COLO668 (cell line): ENCODE measurements around the gene FHIP1A.
"Not testable (repeated sequence)": the region's sequence is repeated elsewhere in the genome, so short reads cannot be mapped to it uniquely, and the experiment has no call there.

ENCODE experiments used
- DNase-seq: peaks from one replicate; lab custom pipeline; 2025; ENCODE audit not compliant: unreplicated experiment; lab: John Stamatoyannopoulos, UW

Gene FHIP1A

DNA sequence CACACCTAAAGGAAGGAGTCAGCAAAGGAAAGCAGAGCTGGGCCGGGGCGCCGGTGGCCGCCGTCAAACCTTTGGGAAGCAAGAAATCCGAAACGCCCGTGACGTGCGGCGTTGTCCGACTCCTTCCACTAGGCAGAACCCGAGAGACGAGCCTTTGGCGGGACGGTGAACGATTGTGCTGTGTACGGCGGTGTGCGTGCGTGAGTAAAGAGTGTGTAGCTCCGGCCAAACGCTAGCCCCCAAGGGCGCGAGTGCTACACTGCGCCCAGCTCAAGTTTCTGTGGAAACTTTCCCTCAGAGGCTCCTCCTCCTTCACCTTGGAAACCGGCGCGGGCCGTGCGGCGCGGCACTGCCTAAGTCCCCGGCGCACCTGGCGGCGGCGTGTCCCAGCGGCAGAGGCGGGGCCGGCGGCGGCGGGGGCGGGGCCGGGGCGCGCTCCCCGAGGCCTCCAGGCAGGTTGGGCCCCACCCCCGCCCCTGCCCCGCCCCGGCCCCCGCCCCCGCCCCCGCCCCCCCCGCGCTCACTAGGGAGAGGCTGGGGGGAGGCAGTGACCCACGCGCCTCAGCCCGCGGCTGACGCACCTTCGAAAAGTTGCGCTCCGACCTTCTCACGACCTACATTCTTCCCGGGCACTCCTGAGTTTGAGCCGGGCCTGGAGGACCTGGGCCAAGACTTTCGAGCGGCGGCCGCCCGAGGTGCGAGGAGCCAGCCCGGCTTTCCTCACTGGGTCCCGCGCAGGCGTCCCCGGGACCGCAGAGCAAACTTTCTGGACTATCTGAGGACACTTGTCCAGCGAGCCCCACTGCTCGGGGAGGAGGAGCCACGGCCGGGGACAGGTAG lies at the start of gene FHIP1A:
TSS of gene FHIP1A (plus strand) at position 547 of the 840 bp plus-strand sequence. CDS start 157,084 bp downstream, outside the sequence.
- peak; percentile 96 for DNase-seq

DNA sequence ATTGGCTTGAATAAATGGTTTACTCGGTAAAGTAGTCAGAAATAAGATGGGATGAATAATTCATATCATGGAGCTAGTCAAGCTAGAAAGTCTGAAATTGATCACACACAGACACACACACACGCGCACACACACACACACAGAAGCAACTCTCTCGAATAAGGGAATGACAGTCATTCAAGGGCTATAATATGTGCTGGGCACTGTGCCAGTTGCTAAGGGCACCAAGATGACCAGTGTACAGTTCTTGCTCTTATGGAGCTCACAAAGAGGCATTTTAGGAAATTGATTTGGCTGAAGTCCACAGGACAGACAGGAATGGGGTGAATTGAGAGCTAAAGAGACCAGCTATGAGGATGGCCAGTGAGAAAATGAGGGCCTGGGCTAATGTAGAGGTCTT lies 49.4 kb upstream of the FHIP1A start:
- peak; percentile 9 for DNase-seq

DNA sequence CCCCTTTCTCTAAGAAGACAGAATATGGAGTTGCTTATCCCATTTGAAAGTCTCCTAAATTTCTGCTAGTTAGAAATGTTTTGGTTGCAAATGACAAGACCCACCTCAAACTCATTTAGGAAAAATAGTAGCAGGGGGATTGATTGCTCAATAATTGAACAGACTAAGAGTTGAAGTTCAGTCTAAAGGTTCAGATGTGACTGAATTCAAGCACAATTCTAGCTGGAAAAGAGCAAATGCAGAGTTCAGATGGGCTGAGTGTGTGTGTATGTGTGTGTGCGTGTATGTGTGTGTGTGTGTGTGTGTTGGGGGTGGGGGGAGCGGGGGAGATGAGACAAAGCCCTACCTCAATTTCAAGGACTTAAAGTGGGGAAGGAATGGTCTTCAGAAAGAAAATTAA lies 47.9 kb upstream of the FHIP1A start:
- no peak for DNase-seq

DNA sequence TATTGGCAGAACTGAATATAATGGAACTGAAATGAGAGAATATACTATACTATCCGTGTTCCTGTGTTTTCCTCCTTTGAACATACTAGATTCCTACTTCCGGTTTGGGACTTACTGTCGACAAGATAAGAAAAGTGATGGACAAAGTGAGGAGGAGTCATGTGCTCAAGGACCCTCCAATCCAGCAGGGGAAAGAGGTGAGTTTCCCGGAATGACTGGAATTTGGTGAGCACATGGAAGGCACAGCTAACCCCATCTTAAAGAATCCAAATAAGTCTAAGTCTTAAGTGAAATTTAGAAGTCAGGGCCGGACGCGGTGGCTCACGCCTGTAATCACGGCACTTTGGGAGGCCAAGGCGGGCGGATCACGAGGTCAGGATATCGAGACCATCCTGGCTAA lies 47.0 kb upstream of the FHIP1A start:
- DNase-seq, result no peak

DNA sequence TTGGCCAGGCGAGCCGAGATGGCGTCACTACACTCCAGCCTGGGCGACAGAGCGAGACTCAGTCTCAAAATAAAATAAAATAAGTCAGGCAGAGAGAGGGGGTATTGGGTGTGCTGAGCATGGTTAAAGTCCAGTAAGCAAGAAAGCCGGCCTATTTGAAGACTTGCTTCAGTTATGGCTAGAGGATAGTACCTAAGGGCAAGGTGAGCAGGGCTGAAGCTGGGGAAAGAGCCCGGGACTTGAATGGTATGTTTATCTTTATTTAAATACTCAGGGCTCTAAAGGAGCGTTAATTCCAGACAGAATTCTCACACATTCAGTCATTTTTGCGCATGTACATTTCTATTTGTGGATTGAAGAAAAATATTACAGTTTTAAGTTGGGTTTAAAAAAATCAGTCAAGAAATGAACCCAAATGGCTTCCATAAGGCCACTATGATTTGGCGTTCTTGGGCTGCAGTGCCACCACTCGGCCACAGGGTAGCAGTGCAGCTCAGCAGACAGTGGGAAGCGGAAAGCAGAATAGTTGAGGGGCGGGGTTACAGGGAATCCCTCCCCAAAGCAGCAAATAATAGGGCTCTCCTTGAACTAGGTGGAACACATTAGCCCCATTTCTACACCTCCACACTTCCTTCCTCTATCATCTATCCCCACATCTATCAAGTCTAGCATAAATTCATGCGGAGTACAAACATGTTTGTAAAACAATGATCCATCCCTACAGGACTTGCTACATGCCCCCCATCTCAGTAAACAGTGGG lies 46.4 kb upstream of the FHIP1A start:
- peak; percentile 72 for DNase-seq

- DNase-seq, result no peak
Observed at GRCh38 chr4:151376540-151376939, 32.4 kb upstream of the FHIP1A start.

DNA sequence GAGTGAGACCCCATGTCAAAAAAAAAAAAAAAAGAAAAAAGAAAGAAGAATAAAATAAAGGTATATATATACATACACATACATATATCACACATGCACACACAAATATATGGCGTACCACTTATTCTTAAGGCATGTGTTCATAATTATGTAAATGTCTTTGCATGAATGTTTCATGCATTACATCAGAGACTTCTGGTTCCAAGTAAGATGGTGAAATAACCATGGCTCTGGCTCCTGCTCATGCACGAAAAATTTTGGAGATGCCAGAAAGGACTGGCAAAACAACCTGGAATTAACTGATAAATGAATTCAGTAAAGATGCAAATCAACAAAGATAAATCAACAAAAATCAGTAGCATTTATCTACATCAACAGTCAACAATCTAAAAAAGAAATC lies 19.7 kb upstream of the FHIP1A start:
- DNase-seq, result no peak

- not testable (repeated sequence) for DNase-seq
Observed at GRCh38 chr4:151389799-151390198, 19.2 kb upstream of the FHIP1A start.

GRCh38 chr4:151395873-151396272 lies 13.1 kb upstream of the FHIP1A start:
- DNase-seq, result no peak

- no peak for DNase-seq
Observed at GRCh38 chr4:151400343-151400742, 8.6 kb upstream of the FHIP1A start.

- DNase-seq, result no peak
Observed at GRCh38 chr4:151401739-151402138, 7.2 kb upstream of the FHIP1A start.

DNA sequence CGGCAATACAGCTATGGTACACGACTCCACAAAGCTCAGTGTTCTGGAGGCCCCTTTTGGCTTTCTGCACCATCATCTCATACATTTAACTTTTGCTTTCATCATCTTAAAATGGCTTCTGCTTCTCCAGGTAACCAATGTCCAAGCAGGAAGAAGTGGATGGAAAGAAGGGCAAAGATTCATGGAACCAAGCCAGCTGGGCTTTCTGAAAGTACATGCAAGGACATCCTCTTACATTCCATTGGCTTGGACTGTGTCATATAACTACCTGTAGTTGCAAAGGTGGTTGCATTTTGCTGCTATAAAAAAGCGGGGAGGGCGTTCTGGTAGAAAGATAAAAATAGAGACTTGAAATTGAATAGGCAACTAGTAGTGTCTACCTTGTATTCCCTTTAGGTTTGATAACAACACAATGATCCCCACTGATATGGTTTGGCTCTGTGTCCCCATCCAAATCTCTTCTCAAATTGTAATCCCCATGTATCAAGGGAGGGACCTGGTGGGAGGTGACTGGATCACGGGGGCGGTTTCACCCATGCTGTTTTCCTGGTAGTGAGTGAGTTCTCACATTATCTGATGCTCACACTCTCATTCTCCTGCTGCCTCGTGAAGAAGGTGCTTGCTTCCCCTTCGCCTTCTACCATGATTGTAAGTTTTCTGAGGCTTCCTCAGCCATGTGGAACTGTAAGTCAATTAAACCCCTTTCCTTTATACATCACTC lies 6.7 kb upstream of the FHIP1A start:
- DNase-seq, result no peak

GRCh38 chr4:151403656-151404055 lies 5.3 kb upstream of the FHIP1A start:
- DNase-seq, result no peak

DNA sequence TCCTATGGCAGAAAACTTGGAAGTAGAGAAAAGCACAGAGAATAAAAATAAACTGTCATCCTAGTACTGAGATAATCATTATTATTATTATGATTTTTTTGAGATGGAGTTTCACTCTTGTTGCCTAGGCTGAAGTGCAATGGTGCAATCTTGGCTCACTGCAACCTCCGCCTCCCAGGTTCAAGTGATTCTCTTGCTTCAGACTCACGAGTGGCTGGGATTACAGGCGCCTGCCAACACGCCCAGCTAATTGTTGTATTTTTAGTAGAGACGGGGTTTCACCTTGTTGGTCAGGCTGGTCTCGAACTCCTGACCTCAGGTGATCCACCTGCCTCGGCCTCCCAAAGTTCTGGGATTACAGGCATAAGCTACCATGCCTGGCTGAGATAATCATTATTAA lies 4.2 kb upstream of the FHIP1A start:
- not testable (repeated sequence) for DNase-seq

- DNase-seq, result no peak
Observed at GRCh38 chr4:151407018-151407417, 2.0 kb upstream of the FHIP1A start.

DNA sequence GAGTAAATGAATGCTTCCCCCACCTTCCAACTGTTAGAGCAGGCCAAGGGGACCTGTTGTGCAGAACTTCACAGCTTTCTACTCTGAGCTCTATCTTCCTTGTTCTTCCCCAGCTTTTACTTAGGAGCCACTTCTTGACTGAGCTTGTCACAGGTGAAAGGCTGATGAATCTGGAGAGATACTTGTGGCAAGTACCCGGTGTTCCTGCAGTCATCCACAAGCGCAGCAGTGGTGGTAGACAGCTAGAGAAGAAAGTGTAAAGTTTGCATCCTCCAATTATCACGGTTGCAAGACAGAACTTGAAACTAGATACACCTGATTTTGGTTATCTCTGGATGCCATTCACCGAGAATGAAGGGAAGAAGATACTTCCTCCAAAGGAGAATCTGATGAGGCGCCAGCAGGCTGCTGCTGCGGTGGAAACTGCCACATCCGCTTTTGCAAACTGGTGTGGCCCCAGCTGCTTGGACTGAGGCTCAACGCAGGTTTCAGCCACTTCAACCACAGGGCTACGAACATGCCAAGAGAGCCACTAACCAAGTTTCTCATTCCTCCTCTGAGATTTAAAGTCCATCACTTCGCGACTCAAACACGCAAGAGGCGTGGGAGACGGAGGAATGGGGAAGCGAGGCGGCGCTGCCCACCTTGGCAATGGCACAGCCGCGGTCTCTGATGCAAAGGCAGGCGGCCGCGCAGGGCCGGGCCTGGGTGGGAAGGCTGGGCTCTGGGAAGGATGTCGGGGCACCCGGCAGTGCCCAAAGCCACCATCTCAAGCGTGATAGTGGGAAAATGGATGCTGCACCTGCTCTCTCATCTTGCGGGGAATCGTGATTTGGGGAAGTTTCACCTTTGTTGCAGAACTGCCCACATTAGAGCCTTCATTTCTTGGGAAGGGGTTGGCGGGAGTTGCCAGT lies 1.3 kb upstream of the FHIP1A start:
- DNase-seq, result peak; percentile 66

DNA sequence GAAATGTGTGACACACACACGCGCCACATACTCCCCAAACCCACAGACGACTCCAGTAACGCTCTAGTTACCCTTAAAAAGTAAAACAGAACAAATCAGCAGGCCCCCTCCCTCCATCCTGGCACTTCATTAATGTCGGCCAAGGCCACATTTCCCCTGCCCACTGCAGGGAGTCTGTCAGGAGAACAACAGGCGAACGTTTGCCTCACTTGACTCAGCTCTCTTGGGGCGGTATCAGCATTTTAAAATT lies 671 bp upstream of the FHIP1A start:
- no peak for DNase-seq

- DNase-seq, result peak; percentile 50
Observed at GRCh38 chr4:151409470-151410313, 716 bp downstream of the FHIP1A start.

- DNase-seq, result no peak
Observed at GRCh38 chr4:151415978-151416377, 7.0 kb downstream of the FHIP1A start.

GRCh38 chr4:151417164-151417571 lies 8.2 kb downstream of the FHIP1A start:
- no peak for DNase-seq
